ENCODE measurements around the gene ADTRP.

- TF ChIP-seq POLR2A (IDR thresholded peaks at IDR 0.05): no peak
- TF ChIP-seq, protein P1, sequence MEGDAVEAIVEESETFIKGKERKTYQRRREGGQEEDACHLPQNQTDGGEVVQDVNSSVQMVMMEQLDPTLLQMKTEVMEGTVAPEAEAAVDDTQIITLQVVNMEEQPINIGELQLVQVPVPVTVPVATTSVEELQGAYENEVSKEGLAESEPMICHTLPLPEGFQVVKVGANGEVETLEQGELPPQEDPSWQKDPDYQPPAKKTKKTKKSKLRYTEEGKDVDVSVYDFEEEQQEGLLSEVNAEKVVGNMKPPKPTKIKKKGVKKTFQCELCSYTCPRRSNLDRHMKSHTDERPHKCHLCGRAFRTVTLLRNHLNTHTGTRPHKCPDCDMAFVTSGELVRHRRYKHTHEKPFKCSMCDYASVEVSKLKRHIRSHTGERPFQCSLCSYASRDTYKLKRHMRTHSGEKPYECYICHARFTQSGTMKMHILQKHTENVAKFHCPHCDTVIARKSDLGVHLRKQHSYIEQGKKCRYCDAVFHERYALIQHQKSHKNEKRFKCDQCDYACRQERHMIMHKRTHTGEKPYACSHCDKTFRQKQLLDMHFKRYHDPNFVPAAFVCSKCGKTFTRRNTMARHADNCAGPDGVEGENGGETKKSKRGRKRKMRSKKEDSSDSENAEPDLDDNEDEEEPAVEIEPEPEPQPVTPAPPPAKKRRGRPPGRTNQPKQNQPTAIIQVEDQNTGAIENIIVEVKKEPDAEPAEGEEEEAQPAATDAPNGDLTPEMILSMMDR (IDR thresholded peaks at IDR 0.05): no peak
These were observed 110.1 kb downstream of the ADTRP start for GRCh38 chr6:11668455-11668854.

All from lower leg skin (tissue), 3 donors.